ENCODE measurements around the gene ZFYVE16.
A peak's percentile ranks its signal among the peaks of the same experiment; 100 is the strongest.

Gene ZFYVE16

DNA sequence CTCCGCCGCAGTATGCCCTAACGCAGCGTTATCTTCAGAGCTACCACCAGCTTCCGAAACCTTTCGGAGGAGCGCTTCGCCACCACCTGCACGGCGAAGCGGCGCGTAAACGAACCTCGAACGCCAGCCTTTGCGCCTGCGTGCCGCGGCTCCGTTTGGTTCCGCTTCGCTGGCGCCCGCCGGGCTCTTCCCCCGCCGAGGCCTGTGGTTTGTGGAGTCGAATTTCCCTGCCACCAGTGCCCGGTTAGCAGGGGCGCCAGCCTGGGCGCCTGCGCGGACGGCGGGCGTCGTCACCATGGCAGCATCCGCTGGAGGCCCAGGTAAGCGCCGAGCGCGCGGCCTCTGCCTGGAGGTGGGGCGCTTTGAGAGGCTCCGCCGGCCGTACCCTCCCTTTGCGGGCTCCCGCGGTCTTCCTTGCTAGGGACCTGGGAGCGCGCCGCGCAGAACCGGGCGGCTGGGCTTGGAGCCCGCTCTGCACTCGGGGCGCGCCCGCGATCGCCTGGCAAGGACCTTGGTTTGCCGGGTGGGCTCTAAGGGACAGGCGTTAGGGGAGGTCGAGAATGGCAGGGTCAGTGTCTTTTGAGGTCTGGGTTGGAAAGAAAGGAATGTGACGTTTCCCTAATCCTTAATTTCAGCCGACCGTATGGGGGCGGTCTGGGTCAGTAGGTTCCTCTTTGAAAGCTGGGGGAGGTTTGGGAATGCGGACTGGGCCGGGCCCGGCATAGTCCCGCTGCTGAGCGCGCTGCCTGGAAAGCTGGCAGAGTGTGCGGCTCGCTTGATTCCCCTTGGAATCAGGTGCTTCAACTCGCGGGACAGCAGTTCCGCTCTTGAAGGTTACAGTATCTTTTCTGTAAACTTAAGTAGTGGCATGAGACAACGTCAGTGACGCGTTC, 80.2 kb downstream of the ZFYVE16 start, which contains the start of gene FAM151B (continued):
- TF ChIP-seq EGR2 (tag by site-specific recombination; IDR thresholded peaks at IDR 0.05; ENCODE audit: low read depth) (0 out of 2 replicates have a peak, but pooled peaks have one; percentile 26), ZNF112 (tag by site-specific recombination; IDR thresholded peaks at IDR 0.05) (no peak), ZNF132 (tag by site-specific recombination; IDR thresholded peaks at IDR 0.05; ENCODE audit: borderline replicate concordance) (no peak), ZNF2 (tag by site-specific recombination; IDR thresholded peaks at IDR 0.05) (peak; percentile 76), ZNF433 (tag by site-specific recombination; IDR thresholded peaks at IDR 0.05; ENCODE audit: low read depth) (no peak), ZBTB20 (tag by site-specific recombination; IDR thresholded peaks at IDR 0.05) (peak; percentile 72; the same call in 1 of the 2 replicates), ZNF366 (tag by site-specific recombination; conservative IDR thresholded peaks at IDR 0.05) (peak; percentile 89), ZNF184 (tag by site-specific recombination; IDR thresholded peaks at IDR 0.05) (0 out of 2 replicates have a peak, but pooled peaks have one; percentile 11), ZNF174 (tag by site-specific recombination; IDR thresholded peaks at IDR 0.05) (no peak), SP7 (tag by site-specific recombination; IDR thresholded peaks at IDR 0.05) (peak; percentile 79), ZBTB17 (tag by site-specific recombination; IDR thresholded peaks at IDR 0.05) (peak; percentile 96), SP2 (tag by site-specific recombination; IDR thresholded peaks at IDR 0.05) (peak; percentile 61), GLIS1 (tag by site-specific recombination; IDR thresholded peaks at IDR 0.05) (peak; percentile 82), IKZF3 (tag by site-specific recombination; IDR thresholded peaks at IDR 0.05) (peak; percentile 86), SETDB1 (IDR thresholded peaks at IDR 0.05; ENCODE audit: insufficient read length, low read length) (no peak), BCL11B (tag by site-specific recombination; IDR thresholded peaks at IDR 0.05; ENCODE audit: low read depth) (peak; percentile 56; the same call in 1 of the 2 replicates), ZNF626 (tag by site-specific recombination; IDR thresholded peaks at IDR 0.05) (no peak), YY2 (tag by site-specific recombination; IDR thresholded peaks at IDR 0.05) (no peak), KLF9 (tag by site-specific recombination; IDR thresholded peaks at IDR 0.05; ENCODE audit: low read depth) (0 out of 2 replicates have a peak, but pooled peaks have one; percentile 31), ZBTB21 (tag by site-specific recombination; IDR thresholded peaks at IDR 0.05) (0 out of 2 replicates have a peak, but pooled peaks have one; percentile 30), KLF7 (tag by site-specific recombination; IDR thresholded peaks at IDR 0.05; ENCODE audit: borderline replicate concordance) (peak; percentile 61; the same call in 1 of the 2 replicates), ZNF146 (tag by site-specific recombination; IDR thresholded peaks at IDR 0.05) (no peak), ZNF629 (tag by site-specific recombination; IDR thresholded peaks at IDR 0.05) (peak; percentile 57), ZSCAN23 (tag by site-specific recombination; IDR thresholded peaks at IDR 0.05) (no peak)
- TF ChIP-seq, protein P1, sequence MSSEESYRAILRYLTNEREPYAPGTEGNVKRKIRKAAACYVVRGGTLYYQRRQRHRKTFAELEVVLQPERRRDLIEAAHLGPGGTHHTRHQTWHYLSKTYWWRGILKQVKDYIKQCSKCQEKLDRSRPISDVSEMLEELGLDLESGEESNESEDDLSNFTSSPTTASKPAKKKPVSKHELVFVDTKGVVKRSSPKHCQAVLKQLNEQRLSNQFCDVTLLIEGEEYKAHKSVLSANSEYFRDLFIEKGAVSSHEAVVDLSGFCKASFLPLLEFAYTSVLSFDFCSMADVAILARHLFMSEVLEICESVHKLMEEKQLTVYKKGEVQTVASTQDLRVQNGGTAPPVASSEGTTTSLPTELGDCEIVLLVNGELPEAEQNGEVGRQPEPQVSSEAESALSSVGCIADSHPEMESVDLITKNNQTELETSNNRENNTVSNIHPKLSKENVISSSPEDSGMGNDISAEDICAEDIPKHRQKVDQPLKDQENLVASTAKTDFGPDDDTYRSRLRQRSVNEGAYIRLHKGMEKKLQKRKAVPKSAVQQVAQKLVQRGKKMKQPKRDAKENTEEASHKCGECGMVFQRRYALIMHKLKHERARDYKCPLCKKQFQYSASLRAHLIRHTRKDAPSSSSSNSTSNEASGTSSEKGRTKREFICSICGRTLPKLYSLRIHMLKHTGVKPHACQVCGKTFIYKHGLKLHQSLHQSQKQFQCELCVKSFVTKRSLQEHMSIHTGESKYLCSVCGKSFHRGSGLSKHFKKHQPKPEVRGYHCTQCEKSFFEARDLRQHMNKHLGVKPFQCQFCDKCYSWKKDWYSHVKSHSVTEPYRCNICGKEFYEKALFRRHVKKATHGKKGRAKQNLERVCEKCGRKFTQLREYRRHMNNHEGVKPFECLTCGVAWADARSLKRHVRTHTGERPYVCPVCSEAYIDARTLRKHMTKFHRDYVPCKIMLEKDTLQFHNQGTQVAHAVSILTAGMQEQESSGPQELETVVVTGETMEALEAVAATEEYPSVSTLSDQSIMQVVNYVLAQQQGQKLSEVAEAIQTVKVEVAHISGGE (tag by site-specific recombination; conservative IDR thresholded peaks at IDR 0.05; ENCODE audit: low read depth), result peak; percentile 91
- TF ChIP-seq, protein P2, sequence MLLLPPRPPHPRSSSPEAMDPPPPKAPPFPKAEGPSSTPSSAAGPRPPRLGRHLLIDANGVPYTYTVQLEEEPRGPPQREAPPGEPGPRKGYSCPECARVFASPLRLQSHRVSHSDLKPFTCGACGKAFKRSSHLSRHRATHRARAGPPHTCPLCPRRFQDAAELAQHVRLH (tag by site-specific recombination; IDR thresholded peaks at IDR 0.05), result peak; percentile 63; the same call in 1 of the 2 replicates
- TF ChIP-seq, protein P3, sequence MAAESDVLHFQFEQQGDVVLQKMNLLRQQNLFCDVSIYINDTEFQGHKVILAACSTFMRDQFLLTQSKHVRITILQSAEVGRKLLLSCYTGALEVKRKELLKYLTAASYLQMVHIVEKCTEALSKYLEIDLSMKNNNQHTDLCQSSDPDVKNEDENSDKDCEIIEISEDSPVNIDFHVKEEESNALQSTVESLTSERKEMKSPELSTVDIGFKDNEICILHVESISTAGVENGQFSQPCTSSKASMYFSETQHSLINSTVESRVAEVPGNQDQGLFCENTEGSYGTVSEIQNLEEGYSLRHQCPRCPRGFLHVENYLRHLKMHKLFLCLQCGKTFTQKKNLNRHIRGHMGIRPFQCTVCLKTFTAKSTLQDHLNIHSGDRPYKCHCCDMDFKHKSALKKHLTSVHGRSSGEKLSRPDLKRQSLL (tag by site-specific recombination; IDR thresholded peaks at IDR 0.05), result no peak
- TF ChIP-seq, protein P4, sequence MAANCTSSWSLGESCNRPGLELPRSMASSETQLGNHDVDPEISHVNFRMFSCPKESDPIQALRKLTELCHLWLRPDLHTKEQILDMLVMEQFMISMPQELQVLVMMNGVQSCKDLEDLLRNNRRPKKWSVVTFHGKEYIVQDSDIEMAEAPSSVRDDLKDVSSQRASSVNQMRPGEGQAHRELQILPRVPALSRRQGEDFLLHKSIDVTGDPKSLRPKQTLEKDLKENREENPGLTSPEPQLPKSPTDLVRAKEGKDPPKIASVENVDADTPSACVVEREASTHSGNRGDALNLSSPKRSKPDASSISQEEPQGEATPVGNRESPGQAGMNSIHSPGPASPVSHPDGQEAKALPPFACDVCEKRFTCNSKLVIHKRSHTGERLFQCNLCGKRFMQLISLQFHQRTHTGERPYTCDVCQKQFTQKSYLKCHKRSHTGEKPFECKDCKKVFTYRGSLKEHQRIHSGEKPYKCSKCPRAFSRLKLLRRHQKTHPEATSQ (tag by site-specific recombination; IDR thresholded peaks at IDR 0.05), result peak; percentile 38; the same call in 1 of the 2 replicates
- TF ChIP-seq, protein P5, sequence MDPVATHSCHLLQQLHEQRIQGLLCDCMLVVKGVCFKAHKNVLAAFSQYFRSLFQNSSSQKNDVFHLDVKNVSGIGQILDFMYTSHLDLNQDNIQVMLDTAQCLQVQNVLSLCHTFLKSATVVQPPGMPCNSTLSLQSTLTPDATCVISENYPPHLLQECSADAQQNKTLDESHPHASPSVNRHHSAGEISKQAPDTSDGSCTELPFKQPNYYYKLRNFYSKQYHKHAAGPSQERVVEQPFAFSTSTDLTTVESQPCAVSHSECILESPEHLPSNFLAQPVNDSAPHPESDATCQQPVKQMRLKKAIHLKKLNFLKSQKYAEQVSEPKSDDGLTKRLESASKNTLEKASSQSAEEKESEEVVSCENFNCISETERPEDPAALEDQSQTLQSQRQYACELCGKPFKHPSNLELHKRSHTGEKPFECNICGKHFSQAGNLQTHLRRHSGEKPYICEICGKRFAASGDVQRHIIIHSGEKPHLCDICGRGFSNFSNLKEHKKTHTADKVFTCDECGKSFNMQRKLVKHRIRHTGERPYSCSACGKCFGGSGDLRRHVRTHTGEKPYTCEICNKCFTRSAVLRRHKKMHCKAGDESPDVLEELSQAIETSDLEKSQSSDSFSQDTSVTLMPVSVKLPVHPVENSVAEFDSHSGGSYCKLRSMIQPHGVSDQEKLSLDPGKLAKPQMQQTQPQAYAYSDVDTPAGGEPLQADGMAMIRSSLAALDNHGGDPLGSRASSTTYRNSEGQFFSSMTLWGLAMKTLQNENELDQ (tag by site-specific recombination; IDR thresholded peaks at IDR 0.05; ENCODE audit: low read depth), result no peak

Measured in HEK293 (cell line).